Kidney capillary endothelial cell (primary cell): ENCODE measurements around the gene FXR2.

Source experiments
- DNase-seq: peaks from one replicate; pipeline ENCODE4 v3.0.0-alpha.2; 2018; ENCODE audit warnings: low spot score

Gene FXR2

GRCh38 chr17:7548585-7549400, 65.9 kb downstream of the FXR2 start, which contains the start of gene TNFSF12:
Gene TNFSF12 (plus strand): TSS chr17:7549058. CDS start chr17:7549154, 96 bp downstream.
- DNase-seq, result peak; percentile 21

DNA sequence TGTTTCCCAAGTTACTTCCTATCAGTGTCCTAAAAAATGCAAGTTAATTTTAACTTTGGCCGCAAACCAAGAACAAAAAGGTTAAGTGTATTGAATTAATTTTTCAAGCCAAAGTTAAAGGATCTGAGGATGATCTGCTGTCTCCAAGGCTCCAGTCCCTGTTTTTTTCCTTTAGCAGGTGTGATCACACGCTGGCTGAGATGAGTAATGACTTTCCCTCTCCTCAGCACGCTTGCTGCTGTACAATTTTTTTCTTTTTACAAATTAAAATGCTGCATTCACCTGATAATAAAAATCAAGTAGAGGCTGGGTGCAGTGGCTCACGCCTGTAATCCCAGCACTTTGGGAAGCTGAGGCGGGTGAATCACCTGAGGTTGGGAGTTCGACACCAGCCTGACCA, 69.8 kb downstream of the FXR2 start:
- no peak for DNase-seq
